ENCODE results near the gene SLC35F3. TPM values are rescaled to one million over a fixed set of nuclear protein-coding genes. Genes with fewer than 3 reads are reported as not detected.
"Not testable (repeated sequence)": the region's sequence is repeated elsewhere in the genome, so short reads cannot be mapped to it uniquely, and the experiment has no call there.

The SLC35F3 gene
- polyA plus RNA-seq, 1 donor from 2014 or later = 13.9 TPM

- H3K9ac ChIP-seq (ENCODE audit: low read length) = no peak overlapping the region
- no peaks in the 10 kb centered on the region for H4K20me1 ChIP-seq (ENCODE audit: insufficient read depth)
- H3K79me2 ChIP-seq (replicated peaks; ENCODE audit: insufficient read depth, low read length) = no peaks in the 10 kb centered on the region
- no peak overlapping the region for H3K4me3 ChIP-seq (ENCODE audit: low read length)
- no peaks in the 10 kb centered on the region for H3F3A ChIP-seq (ENCODE audit: insufficient read depth, low read length, poor library complexity, severe bottlenecking)
- H3K9me2 ChIP-seq (ENCODE audit: insufficient read depth, low read length) = no peaks in the 10 kb centered on the region
- no peak for TF ChIP-seq REST (IDR thresholded peaks at IDR 0.05; ENCODE audit: borderline replicate concordance)
- TF ChIP-seq POLR2AphosphoS5 (IDR thresholded peaks at IDR 0.05) = no peak
- TF ChIP-seq MXI1 (conservative IDR thresholded peaks at IDR 0.05; ENCODE audit: poor library complexity, severe bottlenecking) = no peak
- no peak for TF ChIP-seq SMC3 (conservative IDR thresholded peaks at IDR 0.05; ENCODE audit: poor library complexity)
- TF ChIP-seq, protein P1, sequence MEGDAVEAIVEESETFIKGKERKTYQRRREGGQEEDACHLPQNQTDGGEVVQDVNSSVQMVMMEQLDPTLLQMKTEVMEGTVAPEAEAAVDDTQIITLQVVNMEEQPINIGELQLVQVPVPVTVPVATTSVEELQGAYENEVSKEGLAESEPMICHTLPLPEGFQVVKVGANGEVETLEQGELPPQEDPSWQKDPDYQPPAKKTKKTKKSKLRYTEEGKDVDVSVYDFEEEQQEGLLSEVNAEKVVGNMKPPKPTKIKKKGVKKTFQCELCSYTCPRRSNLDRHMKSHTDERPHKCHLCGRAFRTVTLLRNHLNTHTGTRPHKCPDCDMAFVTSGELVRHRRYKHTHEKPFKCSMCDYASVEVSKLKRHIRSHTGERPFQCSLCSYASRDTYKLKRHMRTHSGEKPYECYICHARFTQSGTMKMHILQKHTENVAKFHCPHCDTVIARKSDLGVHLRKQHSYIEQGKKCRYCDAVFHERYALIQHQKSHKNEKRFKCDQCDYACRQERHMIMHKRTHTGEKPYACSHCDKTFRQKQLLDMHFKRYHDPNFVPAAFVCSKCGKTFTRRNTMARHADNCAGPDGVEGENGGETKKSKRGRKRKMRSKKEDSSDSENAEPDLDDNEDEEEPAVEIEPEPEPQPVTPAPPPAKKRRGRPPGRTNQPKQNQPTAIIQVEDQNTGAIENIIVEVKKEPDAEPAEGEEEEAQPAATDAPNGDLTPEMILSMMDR (IDR thresholded peaks at IDR 0.05; ENCODE audit: poor library complexity, severe bottlenecking) = no peak
- TF ChIP-seq EP300 (conservative IDR thresholded peaks at IDR 0.05; ENCODE audit: poor library complexity, severe bottlenecking) = no peak
- no peak for TF ChIP-seq EZH2 (IDR thresholded peaks at IDR 0.05; ENCODE audit: borderline replicate concordance, insufficient read depth, low read length, poor library complexity, severe bottlenecking)
- no peak for TF ChIP-seq TAF1 (IDR thresholded peaks at IDR 0.05; ENCODE audit: low read depth)
- H3K4me2 ChIP-seq (ENCODE audit: low read length) = no peak overlapping the region
- no peaks in the 10 kb centered on the region for H3K36me3 ChIP-seq (ENCODE audit: insufficient read depth, low read length)
- H3K27ac ChIP-seq (ENCODE audit: low read length) = no peak overlapping the region
- H3K27me3 ChIP-seq (ENCODE audit: insufficient read depth, low read depth, low read length) = peaks cover 3% of the 10 kb centered on the region
- no peaks in the 10 kb centered on the region for H3K9me3 ChIP-seq (ENCODE audit: low read length)
- no peak overlapping the region for H2AFZ ChIP-seq (ENCODE audit: low read depth, low read length)
These were observed 451.5 kb downstream of the SLC35F3 start for GRCh38 chr1:234355782-234356510.

GRCh38 chr1:234356615-234357269 lies 452.3 kb downstream of the SLC35F3 start:
- H3K9ac ChIP-seq (ENCODE audit: low read length); H3F3A ChIP-seq (ENCODE audit: insufficient read depth, low read length, poor library complexity, severe bottlenecking); H3K36me3 ChIP-seq (ENCODE audit: insufficient read depth, low read length); H3K4me2 ChIP-seq (ENCODE audit: low read length); H3K79me2 ChIP-seq (replicated peaks; ENCODE audit: insufficient read depth, low read length); H3K27ac ChIP-seq (ENCODE audit: low read length); H3K9me2 ChIP-seq (ENCODE audit: insufficient read depth, low read length); H3K9me3 ChIP-seq (ENCODE audit: low read length); H3K4me3 ChIP-seq (ENCODE audit: low read length); H2AFZ ChIP-seq (ENCODE audit: low read depth, low read length); H3K27me3 ChIP-seq (ENCODE audit: insufficient read depth, low read depth, low read length); H4K20me1 ChIP-seq (ENCODE audit: insufficient read depth): not testable (repeated sequence)
